HG02588 (cell line): Measurements from ENCODE around the gene VRK3.
"Not testable (repeated sequence)": the region's sequence is repeated elsewhere in the genome, so short reads cannot be mapped to it uniquely, and the experiment has no call there.

Experiments used
- ATAC-seq: cut with Tn5 transposase; IDR thresholded peaks from one replicate; pipeline ENCODE4 v1.9.1; 2021; ENCODE audit warnings: mild to moderate bottlenecking, moderate library complexity; ENCODE audit not compliant: unreplicated experiment

Gene VRK3

GRCh38 chr19:49958144-49958543, 67.0 kb downstream of the VRK3 start:
- ATAC-seq: not testable (repeated sequence)

GRCh38 chr19:49957262-49957915, 67.8 kb downstream of the VRK3 start:
- no peak for ATAC-seq

DNA sequence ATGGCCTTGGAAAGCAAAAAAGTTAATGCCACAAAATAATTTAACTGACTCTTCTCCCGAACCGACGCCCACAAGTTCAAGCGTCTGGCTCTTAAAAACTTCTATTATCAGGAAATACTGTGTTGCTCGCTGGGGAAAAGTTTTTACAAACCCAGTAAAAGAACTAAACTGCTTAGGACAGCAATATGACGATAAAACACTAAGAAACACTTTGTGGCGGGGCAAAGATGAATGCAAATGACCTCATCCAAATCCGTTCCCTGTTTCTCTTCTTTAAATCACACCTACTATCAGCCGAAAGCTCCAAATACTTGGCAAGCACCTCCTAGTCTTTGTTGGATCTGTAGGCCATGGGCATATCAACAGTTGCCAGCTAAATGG, 69.1 kb downstream of the VRK3 start:
- no peak for ATAC-seq

GRCh38 chr19:49954933-49955332, 70.2 kb downstream of the VRK3 start:
- ATAC-seq: no peak

DNA sequence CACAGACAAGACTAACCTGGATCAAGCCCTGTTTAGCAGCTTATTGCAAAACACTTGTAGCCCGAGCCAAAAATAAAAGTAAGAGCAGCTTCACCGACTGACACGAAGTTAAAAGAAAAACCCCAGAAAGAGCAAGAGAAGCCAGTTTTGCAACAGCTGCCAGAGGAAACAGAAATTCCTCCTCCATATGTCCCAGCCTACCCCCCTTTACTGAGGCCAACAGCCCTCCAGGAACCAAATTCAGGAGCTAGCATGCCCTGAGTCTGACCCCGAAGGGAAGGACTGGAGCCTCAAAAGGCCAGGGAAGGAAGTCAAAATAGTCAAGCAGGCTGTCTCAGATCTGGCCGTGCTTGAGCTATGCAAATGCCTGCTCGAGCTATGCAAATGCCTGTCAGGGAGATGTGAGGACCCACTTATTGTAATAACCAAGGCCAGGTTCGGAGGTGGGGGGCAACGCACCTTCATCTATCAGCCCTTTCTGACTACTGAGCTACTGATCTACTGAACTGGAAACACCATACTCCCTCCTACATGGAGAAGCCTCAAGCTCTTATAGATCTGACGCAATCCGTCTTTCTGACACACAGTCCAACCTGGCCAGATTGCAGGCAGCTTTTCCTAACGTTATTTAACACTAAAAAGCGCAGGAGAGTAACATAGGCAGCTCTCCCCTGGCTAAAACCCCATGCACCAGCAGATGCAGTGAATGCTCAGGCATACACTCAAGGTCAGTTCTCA, 70.9 kb downstream of the VRK3 start:
- ATAC-seq: no peak

DNA sequence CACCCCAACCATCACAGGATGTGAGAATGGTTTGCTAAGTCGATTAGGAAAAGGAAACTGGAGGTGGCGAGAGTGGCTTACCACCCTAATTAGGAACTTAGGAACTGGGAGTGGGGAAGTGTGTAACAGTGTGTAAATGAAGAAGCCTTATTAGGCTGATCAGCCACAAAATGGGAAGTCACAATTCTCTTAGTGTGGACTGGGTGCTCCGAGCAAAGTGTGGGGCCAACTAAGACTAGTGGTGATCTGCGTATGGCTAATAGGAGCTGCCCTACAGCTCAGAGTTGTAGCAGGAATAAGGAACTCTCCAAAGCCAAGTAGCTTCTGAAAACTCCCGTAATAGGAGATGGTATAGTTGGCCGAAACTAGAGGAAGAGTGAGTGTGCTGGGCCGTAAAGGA, 71.8 kb downstream of the VRK3 start:
- no peak for ATAC-seq

DNA sequence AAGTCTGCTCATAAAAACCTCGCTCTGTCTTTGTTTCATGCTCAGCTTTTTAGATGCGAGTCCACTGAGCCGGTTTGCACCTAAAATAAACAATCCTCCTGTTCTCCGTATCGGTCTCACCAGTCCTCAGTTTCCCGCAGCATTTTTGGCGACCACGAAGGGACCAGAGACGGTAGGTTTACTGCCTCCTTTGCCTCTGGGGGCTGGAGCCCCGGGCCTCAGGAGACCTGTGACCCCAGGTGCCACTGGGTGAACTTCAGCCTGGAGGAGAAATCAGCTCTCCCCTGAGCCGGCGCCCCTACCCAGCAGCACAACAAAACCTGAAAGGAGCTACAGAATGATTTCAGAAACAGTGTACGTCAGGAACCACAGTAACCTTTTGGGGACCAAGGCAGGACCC, 72.3 kb downstream of the VRK3 start:
- no peak for ATAC-seq

DNA sequence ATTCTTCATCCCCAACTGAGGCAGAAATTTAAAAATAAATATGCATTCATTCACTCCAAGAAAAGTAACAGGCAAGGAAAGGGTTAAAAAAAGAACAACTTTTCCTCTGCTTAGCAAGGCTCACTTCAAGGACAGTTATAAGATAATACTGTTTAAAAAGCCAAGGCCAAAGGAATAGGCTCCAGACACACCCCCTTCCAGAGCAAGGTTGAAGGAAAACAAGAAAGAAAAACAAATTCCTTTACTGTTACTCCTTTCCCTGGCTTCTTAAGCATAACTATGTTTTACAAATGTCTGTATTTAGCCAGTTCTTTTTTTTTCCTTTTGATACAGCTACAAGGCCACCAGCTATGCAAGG, 72.7 kb downstream of the VRK3 start:
- no peak for ATAC-seq

DNA sequence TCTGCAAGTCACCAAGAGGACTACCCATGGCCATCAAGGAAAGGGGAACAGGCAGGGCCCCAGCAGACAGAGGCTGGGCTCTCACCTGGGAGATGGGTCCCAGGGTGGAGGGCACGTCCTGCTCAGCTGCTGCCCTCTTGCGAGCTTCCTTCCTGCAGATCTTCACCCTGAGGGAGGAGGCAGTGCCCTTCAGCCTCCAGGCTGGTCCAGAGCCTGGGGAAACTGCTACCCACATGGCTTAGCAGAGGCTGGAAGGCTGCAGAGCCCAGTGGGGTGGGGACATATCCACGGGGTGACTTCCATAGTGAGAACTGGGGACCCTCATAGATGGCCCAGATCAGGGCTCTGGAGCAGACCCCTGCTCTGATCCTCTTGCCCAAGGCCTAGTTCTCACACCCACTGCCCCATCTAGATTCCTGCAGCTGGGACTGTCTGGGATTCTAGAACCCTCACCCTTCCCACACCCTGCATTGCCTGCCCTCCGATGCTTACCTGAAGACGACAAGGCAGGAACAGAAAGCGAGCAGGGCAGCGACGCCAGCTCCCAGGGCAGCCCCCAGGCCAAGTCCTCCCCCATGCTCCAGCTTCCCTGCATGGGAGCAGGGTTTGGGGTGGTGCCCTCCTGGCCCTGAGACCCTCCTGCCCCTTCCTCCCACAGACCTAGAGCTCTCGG, 73.2 kb downstream of the VRK3 start:
- no peak for ATAC-seq

DNA sequence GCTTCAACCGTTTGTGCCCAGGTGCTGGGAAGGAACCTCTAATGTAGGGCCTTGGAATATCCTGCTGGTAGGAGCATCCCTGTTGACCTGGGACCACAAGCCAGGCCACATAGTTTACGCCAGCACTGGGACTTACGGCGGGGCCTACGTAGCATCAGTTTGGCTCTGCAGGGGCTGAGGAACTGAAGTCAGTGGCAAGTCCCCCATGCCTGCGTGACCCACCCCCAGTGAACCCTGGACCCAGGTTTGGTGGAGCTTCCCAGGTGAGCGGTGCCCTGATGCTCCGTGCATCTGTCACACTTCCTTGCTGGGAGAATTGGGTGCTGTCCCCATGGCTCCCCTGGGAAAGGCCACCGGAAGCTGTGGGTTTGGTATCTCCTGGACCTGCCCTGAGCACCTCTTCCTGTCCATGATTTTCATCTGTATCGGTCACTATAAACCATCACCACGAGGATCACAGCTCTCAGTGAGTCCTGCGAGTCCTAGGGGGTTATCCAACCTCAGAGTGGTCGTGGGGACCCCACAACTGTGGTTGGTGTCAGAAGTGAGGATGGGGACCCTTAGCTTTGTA, 74.1 kb downstream of the VRK3 start:
- no peak for ATAC-seq

DNA sequence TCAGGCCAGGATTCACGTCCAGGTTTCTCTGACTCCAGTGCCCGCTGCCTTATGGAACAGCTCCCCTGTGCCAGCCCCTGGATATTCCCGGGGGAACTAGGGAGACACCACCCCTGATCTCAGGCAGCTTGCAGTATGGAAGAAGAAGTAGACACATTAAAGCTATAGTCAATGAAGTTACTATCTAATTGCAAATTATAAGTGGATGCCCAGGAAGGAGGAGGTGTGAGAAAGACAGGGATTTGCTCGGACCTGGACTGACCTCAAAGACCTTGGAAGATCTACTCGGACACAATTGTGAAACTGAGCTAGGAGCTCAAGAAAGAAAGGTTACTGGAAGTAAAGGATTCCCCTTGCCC, 74.6 kb downstream of the VRK3 start:
- ATAC-seq: no peak

DNA sequence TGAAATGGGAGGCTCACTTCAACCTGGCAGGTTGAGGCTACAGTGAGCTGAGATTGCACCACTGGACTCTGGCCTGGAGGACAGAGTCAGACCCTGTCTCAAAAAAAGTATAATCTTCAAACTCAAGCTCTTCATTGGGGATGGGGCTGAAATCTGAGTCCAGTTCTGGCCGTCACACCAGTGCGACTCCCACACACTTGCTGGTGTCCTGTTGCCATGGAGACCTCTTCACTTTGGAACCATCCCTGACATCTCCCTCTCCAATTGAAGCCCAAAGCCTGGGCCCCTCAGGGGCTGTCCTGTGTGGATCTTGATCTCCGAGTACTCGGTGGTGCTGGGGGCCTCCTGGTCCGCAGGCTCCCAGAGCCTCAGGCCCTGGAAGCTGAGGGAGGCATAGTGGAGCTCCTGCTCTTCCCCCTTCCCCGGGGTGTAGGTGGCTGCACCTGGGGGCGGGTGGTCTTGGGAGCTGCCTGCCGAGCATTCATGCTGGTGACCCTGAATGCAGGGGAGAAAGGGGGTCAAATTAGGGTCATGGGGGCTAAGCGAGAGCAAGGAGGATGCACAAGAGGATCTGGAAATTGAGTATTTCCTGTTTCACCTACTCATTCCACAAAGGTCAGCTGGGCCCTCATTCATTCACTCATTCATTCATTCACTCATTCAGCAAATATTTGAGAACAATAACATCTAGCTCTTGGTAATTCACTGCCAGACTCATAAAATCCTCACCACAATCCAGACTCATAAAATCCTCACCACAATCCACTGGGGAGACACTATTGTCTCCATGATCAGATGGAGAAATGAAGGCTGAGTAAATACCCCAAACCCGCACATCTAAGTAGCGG, 75.2 kb downstream of the VRK3 start:
- no peak for ATAC-seq

GRCh38 chr19:49946415-49946814, 78.8 kb downstream of the VRK3 start:
- no peak for ATAC-seq

GRCh38 chr19:49944567-49944966, 80.6 kb downstream of the VRK3 start:
- ATAC-seq: not testable (repeated sequence)

DNA sequence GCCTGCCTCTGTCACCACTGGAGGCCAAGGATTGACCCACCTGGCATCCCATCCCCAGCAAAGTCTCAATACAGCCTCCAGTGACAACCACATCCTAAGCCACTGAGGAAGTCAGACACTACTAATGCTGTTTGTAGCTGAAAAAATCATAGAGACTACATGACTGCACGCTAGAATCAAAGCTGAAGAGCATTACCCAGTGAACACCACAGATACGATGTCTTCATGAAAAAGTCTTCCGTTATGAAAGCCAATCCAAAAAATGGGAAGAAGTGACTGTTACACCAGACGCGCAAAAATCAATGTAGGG, 84.7 kb downstream of the VRK3 start:
- ATAC-seq: no peak

GRCh38 chr19:49939721-49940481, 85.3 kb downstream of the VRK3 start:
- no peak for ATAC-seq

DNA sequence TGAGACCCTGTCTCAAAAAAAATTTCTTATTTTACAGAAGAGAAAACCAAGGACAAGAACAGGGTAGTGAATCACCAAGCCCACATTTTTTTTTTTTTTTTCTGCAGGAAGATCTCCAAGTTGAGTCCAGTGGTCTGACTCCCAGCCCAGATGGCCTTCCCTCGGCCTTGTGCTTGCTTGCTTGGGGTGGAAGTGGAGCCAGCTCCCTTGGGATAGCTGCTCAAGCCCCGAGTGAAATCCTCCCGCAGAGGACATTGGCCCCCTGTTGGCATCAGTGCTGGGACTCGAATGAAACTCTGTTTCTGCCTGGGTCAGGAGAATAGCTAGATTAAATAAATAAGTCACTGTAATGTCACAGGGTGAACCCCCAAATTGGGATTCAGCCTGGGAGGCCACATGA, 86.5 kb downstream of the VRK3 start:
- no peak for ATAC-seq

DNA sequence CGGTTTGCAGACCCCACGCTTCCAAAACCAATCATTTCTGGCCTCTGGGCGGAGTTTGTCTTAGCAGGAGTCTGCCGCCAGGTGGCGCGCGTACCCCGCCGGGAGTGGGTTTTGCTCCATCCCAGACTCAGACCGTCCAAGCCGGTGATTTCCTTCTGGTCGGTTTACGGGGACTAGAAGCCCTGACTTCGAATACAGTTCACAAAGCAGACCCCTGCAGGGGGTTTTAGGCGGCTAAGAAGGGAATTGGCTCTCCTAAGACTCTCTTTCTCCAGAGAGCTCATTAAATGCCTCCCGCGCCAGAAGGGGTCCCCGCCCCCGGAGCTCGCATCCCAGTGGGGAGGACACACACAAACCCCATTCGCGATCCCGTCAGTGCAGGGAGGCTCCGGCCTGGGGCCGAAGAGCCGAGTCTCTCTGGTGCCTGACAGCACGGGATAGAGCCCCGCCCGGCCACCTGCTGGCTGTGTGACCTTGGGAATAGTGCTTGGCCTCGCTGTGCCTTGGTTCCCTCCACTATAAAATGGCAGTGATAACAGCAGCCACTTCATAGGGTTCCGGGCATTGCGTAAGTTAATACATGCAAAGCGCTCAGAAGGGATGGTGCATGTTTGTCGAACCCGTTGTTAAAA, 87.3 kb downstream of the VRK3 start:
- no peak for ATAC-seq

GRCh38 chr19:49936549-49936948, 88.6 kb downstream of the VRK3 start:
- no peak for ATAC-seq

- ATAC-seq: no peak
Measured at GRCh38 chr19:49933643-49934042, 91.5 kb downstream of the VRK3 start.
